ENCODE measurements around the gene LILRB5. TPM values are rescaled to one million over a fixed set of nuclear protein-coding genes. Genes with fewer than 3 reads are reported as not detected.
A peak's percentile ranks its signal among the peaks of the same experiment; 100 is the strongest.
"Not testable (repeated sequence)": the region's sequence is repeated elsewhere in the genome, so short reads cannot be mapped to it uniquely, and the experiment has no call there.

The LILRB5 gene
- total RNA-seq, 1 donor from 2014 or later, result 0.38 TPM

DNA sequence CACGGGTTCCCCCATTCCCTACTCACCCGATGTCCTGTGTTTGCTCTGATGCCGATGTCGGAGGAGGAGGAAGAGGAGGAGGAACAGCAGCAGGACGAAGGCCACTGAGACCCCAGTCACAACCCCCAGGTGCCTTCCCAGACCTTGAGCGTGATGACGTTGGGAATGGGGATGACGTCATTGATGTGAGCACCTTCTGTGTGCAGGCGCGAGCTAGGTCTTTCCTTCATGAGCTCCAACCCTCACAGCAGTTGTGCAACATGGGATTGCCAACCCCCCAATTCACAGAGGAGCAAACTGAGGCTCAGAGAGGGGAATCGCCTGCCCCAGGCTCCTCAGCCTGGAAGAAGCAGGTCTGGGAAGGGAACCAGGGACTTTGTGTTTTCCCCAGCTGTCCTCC is 4.2 kb downstream of the LILRB5 start:
- Mint-ChIP-seq H3K27ac (no peak overlapping the region), H3K27me3 (peaks cover 10% of the 10 kb centered on the region), H3K4me3 (no peak overlapping the region), H3K9me3 (no peaks in the 10 kb centered on the region), H3K4me1 (peaks cover 6% of the 10 kb centered on the region), H3K36me3 (ENCODE audit: low read depth) (no peaks in the 10 kb centered on the region)
- no peak for ATAC-seq (ENCODE audit: low read depth)
- DNase-seq, result no peak
- intact Hi-C loops (cut with micrococcal nuclease), result no loop called here
- ChIA-PET POLR2A (interaction anchor here (0.6 kb wide), 1 partner anchor 50 kb away, joined by 3 read pairs; no protein-coding TSS in a partner anchor), CTCF (interaction anchor here (1.6 kb wide), 1 partner anchor 13 kb away, joined by 6 read pairs; no protein-coding TSS in a partner anchor)
- TF ChIP-seq, protein P1, sequence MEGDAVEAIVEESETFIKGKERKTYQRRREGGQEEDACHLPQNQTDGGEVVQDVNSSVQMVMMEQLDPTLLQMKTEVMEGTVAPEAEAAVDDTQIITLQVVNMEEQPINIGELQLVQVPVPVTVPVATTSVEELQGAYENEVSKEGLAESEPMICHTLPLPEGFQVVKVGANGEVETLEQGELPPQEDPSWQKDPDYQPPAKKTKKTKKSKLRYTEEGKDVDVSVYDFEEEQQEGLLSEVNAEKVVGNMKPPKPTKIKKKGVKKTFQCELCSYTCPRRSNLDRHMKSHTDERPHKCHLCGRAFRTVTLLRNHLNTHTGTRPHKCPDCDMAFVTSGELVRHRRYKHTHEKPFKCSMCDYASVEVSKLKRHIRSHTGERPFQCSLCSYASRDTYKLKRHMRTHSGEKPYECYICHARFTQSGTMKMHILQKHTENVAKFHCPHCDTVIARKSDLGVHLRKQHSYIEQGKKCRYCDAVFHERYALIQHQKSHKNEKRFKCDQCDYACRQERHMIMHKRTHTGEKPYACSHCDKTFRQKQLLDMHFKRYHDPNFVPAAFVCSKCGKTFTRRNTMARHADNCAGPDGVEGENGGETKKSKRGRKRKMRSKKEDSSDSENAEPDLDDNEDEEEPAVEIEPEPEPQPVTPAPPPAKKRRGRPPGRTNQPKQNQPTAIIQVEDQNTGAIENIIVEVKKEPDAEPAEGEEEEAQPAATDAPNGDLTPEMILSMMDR (IDR thresholded peaks at IDR 0.05), result no peak

DNA sequence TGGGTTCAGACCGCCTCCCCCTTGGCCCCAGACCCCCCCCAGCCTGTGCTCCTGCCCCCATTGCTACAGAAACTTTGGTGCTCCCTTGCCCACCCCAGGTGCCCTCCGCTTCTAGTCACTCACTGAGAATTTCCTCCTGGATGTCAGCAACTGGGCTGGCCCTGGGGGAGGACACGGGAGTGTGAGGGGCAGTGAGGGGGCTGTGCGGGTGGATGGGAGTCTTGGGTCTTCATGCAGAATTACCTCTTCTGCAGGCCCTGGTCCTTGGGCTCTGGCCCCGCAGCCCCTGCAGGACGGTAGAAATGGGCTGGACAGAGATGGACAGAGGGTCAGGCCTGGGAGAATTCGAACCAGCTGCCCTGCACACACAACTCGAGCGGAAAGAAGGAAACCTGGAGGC is 4.8 kb downstream of the LILRB5 start:
- H3K4me1 Mint-ChIP-seq, result peaks cover 10% of the 10 kb centered on the region
- intact Hi-C loops (cut with micrococcal nuclease), result no loop called here
- H3K27me3 Mint-ChIP-seq, result peaks cover 10% of the 10 kb centered on the region
- no peak for DNase-seq
- POLR2A ChIA-PET, result interaction anchor here (0.6 kb wide), 1 partner anchor 51 kb away, joined by 3 read pairs; no protein-coding TSS in a partner anchor
- CTCF ChIA-PET, result no interaction called here
- TF ChIP-seq, protein P1 (IDR thresholded peaks at IDR 0.05), result no peak
- H3K27ac Mint-ChIP-seq, result no peak overlapping the region
- H3K9me3 Mint-ChIP-seq, result no peaks in the 10 kb centered on the region
- no peak overlapping the region for H3K4me3 Mint-ChIP-seq
- no peak for ATAC-seq (ENCODE audit: low read depth)
- no peaks in the 10 kb centered on the region for H3K36me3 Mint-ChIP-seq (ENCODE audit: low read depth)

DNA sequence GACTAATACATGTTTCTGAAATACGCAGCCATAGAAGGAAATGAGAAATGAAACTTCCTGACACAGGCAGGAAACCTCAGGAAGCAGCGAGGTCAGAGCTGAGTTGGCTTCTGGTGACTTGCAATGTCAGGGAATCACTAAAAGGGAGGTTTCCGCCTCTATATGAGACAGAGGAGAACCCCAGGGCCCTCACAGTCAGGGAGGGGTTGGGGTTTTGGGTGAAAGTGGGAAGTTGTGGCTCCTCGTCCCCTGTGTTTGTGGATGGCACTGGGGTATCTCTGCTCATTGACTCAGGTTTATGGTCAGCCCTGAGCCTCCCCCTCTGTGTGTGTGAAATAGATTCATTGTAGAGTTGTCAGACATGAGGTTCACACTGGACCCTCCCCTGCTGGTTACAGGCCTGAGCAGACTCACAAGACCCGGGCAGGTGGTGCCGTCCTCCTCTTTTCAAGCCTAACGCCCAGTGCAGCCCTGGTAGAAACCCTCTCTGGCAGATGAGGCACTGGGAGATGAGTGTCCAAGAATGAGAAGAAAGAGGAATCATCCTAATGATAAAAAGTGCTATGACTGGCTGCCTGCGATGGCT is 9.0 kb downstream of the LILRB5 start:
- POLR2A ChIA-PET, result interaction anchor here (0.7 to 1.0 kb wide), 2 partner anchors 22 to 93 kb away, joined by 3 read pairs; no protein-coding TSS in a partner anchor
- TF ChIP-seq, protein P1 (IDR thresholded peaks at IDR 0.05), result no peak
- no peaks in the 10 kb centered on the region for H3K36me3 Mint-ChIP-seq (ENCODE audit: low read depth)

DNA sequence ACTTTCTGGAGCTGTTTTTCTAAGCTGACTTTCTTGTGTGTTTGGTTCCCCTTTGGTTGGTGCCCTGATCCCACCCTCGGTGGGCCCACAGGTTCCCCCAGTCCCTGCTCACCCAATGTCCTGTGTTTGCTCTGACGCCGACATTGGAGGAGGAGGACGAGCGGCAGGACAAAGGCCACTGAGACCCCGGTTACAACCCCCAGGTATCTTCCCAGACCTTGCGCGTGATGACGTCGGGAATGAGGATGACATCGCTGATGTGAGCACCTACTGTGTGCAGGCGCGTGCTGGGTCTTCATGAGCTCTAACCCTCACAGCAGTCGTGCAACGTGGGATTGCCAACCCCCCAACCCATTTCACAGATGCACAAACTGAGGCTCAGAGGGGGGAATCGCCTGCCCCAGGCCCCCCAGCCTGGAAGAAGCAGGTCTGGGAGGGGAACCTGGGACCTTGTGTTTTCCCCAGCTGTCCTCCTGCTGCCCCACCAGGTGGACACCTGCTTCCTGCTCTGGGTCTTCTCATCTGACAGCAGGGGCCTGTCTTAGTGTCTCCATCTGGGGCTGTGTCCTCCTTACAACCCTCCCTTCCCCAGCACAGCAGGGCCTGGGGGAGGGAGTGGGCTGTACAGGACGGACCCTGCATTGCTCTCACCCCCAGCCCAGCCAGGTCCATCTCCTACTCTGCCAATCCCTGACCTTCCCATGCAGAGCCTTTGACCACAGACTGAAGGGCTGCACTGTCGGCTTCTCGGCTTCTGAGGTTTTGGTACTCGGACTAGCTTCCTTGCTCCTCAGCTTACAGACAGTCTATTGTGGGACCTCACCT is 9.8 kb downstream of the LILRB5 start:
- TF ChIP-seq, protein P1 (IDR thresholded peaks at IDR 0.05), result no peak
- no peak overlapping the region for H3K4me3 Mint-ChIP-seq
- peaks cover 18% of the 10 kb centered on the region for H3K27me3 Mint-ChIP-seq
- ATAC-seq (ENCODE audit: low read depth), result no peak
- H3K27ac Mint-ChIP-seq, result no peak overlapping the region
- DNase-seq, result no peak
- POLR2A ChIA-PET, result interaction anchor here (0.7 to 1.0 kb wide), 2 partner anchors 23 to 93 kb away, joined by 3 read pairs; no protein-coding TSS in a partner anchor
- no peaks in the 10 kb centered on the region for H3K36me3 Mint-ChIP-seq (ENCODE audit: low read depth)
- CTCF ChIA-PET, result no interaction called here
- intact Hi-C loops (cut with micrococcal nuclease), result no loop called here
- no peaks in the 10 kb centered on the region for H3K9me3 Mint-ChIP-seq
- peaks cover 10% of the 10 kb centered on the region for H3K4me1 Mint-ChIP-seq

More for the DNA sequence above, 9.0 kb downstream of the LILRB5 start:
- Mint-ChIP-seq H3K27me3 (peaks cover 25% of the 10 kb centered on the region), H3K4me1 (peaks cover 10% of the 10 kb centered on the region), H3K9me3 (no peaks in the 10 kb centered on the region), H3K4me3 (no peak overlapping the region), H3K27ac (no peak overlapping the region)
- peak; percentile 52 for ATAC-seq (ENCODE audit: low read depth)
- intact Hi-C loops (cut with micrococcal nuclease), result no loop called here
- CTCF ChIA-PET, result no interaction called here
- no peak for DNase-seq

DNA sequence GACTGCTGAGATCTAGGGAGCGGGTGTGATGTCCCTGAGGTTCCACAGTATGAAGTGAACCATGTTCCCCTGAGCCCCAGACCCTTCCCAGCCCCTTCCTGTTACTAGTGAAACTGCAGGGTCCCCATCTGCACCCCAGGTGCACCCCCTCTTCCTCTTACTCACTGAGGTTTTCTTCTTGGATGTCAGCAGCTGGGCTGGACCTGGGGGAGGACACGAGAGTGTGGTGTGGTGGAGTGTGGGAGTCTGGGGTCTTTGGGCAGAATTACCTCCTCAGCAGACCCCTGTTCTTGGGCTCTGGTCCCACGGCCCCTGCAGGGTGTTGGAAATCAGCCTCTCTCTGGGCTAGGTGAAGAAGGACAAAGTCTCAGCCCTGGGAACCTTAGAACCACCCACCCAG is 11.1 kb downstream of the LILRB5 start:
- ChIA-PET CTCF (no interaction called here), POLR2A (no interaction called here)
- H3K27me3 Mint-ChIP-seq, result peaks cover 15% of the 10 kb centered on the region
- TF ChIP-seq, protein P1 (IDR thresholded peaks at IDR 0.05), result no peak
- intact Hi-C loops (cut with micrococcal nuclease), result no loop called here
- H3K27ac Mint-ChIP-seq, result no peak overlapping the region
- DNase-seq (no peak), ATAC-seq (ENCODE audit: low read depth) (no peak)
- H3K36me3 Mint-ChIP-seq (ENCODE audit: low read depth), result no peaks in the 10 kb centered on the region
- H3K4me3 Mint-ChIP-seq, result no peak overlapping the region
- H3K4me1 Mint-ChIP-seq, result peaks cover 10% of the 10 kb centered on the region
- no peaks in the 10 kb centered on the region for H3K9me3 Mint-ChIP-seq

DNA sequence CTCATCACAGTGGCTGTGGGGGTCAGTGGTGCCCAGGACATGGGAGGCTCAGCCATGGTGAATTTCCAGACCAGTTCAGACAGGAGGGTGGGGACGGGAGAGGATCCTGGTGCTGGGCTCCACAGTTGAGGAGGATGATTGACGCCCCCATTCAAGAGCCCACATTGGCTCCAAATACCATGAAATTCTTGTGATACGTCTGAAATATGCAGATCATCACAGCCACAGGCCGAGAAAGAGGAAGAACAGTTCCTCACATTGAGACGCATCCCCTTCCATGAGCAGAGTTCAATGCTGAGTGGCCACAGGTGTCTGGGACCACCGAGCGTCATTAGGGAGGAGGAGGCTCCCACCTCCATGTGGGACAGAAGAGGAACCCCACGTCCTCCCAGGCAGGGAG is 13.3 kb downstream of the LILRB5 start:
- H3K27ac Mint-ChIP-seq; POLR2A ChIA-PET; ATAC-seq (ENCODE audit: low read depth); H3K4me1 Mint-ChIP-seq; H3K9me3 Mint-ChIP-seq; CTCF ChIA-PET; DNase-seq; H3K36me3 Mint-ChIP-seq (ENCODE audit: low read depth); intact Hi-C loops (cut with micrococcal nuclease); H3K4me3 Mint-ChIP-seq: not testable (repeated sequence)
- H3K27me3 Mint-ChIP-seq, result peaks cover 15% of the 10 kb centered on the region

DNA sequence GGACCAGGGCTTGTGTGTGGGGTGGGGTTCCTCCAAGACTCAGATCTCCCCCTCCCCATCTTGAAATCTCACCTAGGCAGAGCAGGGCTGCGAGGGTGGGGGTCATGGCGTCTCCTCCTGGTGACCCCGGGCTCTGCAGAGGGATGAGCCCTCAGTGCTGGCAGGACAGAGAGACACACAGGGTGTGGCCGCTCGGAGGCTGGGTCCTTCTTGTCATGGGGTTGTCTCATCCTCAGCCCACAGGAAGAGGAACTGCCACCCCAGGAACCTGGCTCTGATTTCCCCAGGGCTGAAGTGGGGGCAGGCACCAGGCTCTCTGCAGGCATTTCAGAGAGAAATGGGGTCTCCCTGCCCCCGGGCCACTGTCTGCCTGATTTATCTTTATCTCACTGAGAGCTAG is 14.4 kb downstream of the LILRB5 start, which contains the start of gene LILRA6:
TSS of gene LILRA6 (minus strand) at position 145 of the 400 bp plus-strand sequence.
- H3K27ac Mint-ChIP-seq; ATAC-seq (ENCODE audit: low read depth); POLR2A ChIA-PET; CTCF ChIA-PET; H3K36me3 Mint-ChIP-seq (ENCODE audit: low read depth); H3K9me3 Mint-ChIP-seq; intact Hi-C loops (cut with micrococcal nuclease); H3K4me1 Mint-ChIP-seq; H3K4me3 Mint-ChIP-seq; DNase-seq: not testable (repeated sequence)
- peaks cover 17% of the 10 kb centered on the region for H3K27me3 Mint-ChIP-seq
